GM23338 (cell line): Measurements from ENCODE around the gene TLE6. TPM values are rescaled to one million over a fixed set of nuclear protein-coding genes. Genes with fewer than 3 reads are reported as not detected.

Experiments
- ATAC-seq: fragments of 200-7000 bp; cut with Tn5 transposase; 3 replicates; pipeline ENCODE4 v1.9.1; 2020
- DNase-seq: peaks from one replicate; pipeline ENCODE4 v3.0.0-alpha.2; 2015; ENCODE audit warnings: low spot score
- H2AFZ ChIP-seq: fragments of 200-600 bp; sonication (generic); 2 replicates; pipeline ENCODE4 v1.8.0; 2016; ENCODE audit warnings: antibody characterized with exemption, mild to moderate bottlenecking, moderate library complexity
- H3F3A ChIP-seq: fragments of 200-600 bp; sonication (generic); replicated peaks from 2 replicates; pipeline ENCODE4 v1.8.0; 2017; ENCODE audit warnings: antibody characterized with exemption, mixed run types, low read depth
- H3K27ac ChIP-seq: fragments of 200-600 bp; sonication (generic); 2 replicates; pipeline ENCODE4 v1.6.1; 2016; ENCODE audit warnings: low read depth
- H3K27me3 ChIP-seq: fragments of 200-600 bp; sonication (generic); 2 replicates; pipeline ENCODE4 v1.8.0; 2016; ENCODE audit warnings: mild to moderate bottlenecking, mixed run types, moderate library complexity; ENCODE audit not compliant: insufficient read depth
- H3K36me3 ChIP-seq: fragments of 200-600 bp; sonication (generic); 2 replicates; pipeline ENCODE4 v1.8.0; 2016; ENCODE audit warnings: mild to moderate bottlenecking; ENCODE audit not compliant: insufficient read depth
- H3K4me1 ChIP-seq: fragments of 200-600 bp; sonication (generic); 2 replicates; pipeline ENCODE4 v1.8.0; 2016; ENCODE audit warnings: mild to moderate bottlenecking, moderate library complexity; ENCODE audit not compliant: insufficient read depth
- H3K4me2 ChIP-seq: fragments of 200-600 bp; sonication (generic); 2 replicates; pipeline ENCODE4 v1.7.1; 2017; ENCODE audit warnings: mixed run types
- H3K4me3 ChIP-seq: fragments of 200-600 bp; sonication (generic); 2 replicates; pipeline ENCODE4 v1.6.1; 2016; ENCODE audit warnings: mixed run types
- H3K79me2 ChIP-seq: fragments of 200-600 bp; sonication (generic); replicated peaks from 2 replicates; pipeline ENCODE4 v1.8.0; 2017; ENCODE audit warnings: mild to moderate bottlenecking; ENCODE audit not compliant: insufficient read depth
- H3K9me2 ChIP-seq: fragments of 200-600 bp; sonication (generic); 2 replicates; pipeline ENCODE4 v1.8.0; 2017; ENCODE audit not compliant: insufficient read depth
- H4K20me1 ChIP-seq: fragments of 200-600 bp; sonication (generic); replicated peaks from 2 replicates; pipeline ENCODE4 v1.8.0; 2017; ENCODE audit warnings: mild to moderate bottlenecking; ENCODE audit not compliant: insufficient read depth
- H3K27ac Mint-ChIP-seq: 2 replicates; pipeline ENCODE4 v1.8.0; 2020; ENCODE audit warnings: inconsistent platforms, mild to moderate bottlenecking, moderate library complexity, mixed read lengths
- H3K27me3 Mint-ChIP-seq: 3 replicates; pipeline ENCODE4 v1.8.0; 2022; ENCODE audit warnings: low read depth, mild to moderate bottlenecking, moderate library complexity, mixed read lengths, inconsistent platforms; ENCODE audit not compliant: insufficient read depth, poor library complexity
- H3K36me3 Mint-ChIP-seq: 3 replicates; pipeline ENCODE4 v1.8.0; 2021; ENCODE audit warnings: low read depth, mild to moderate bottlenecking, inconsistent platforms, moderate library complexity, mixed read lengths
- H3K4me1 Mint-ChIP-seq: 3 replicates; pipeline ENCODE4 v1.8.0; 2020; ENCODE audit warnings: mild to moderate bottlenecking, inconsistent platforms, mixed read lengths
- H3K4me3 Mint-ChIP-seq: 3 replicates; pipeline ENCODE4 v1.8.0; 2021; ENCODE audit warnings: moderate library complexity, mild to moderate bottlenecking, inconsistent platforms, mixed read lengths
- H3K9me3 Mint-ChIP-seq: 3 replicates; pipeline ENCODE4 v1.8.0; 2020; ENCODE audit warnings: moderate library complexity, mild to moderate bottlenecking, inconsistent platforms, mixed read lengths
- CREB1 ChIP-seq: fragments of 250-450 bp; sonication (Bioruptor Pico); IDR thresholded peaks from 2 replicates; pipeline ENCODE4 v1.5.0; 2020; ENCODE audit warnings: low read depth, mild to moderate bottlenecking, moderate library complexity
- EZH2 ChIP-seq: fragments of 200-600 bp; sonication (generic); IDR thresholded peaks from one replicate; pipeline ENCODE4 v1.8.0; 2017; ENCODE audit warnings: antibody characterized with exemption, mild to moderate bottlenecking, low read depth; ENCODE audit not compliant: unreplicated experiment
- EZH2phosphoT487 ChIP-seq: fragments of 200-600 bp; sonication (generic); IDR thresholded peaks from one replicate; pipeline ENCODE4 v1.8.1; 2018; ENCODE audit warnings: antibody characterized with exemption; ENCODE audit not compliant: unreplicated experiment
- JUNB ChIP-seq: IDR thresholded peaks from one replicate; pipeline ENCODE4 v1.6.1; 2016; ENCODE audit warnings: antibody characterized with exemption; ENCODE audit not compliant: unreplicated experiment
- NANOG ChIP-seq: IDR thresholded peaks from 2 replicates; pipeline ENCODE4 v1.6.1; 2016; ENCODE audit warnings: antibody characterized with exemption, borderline replicate concordance
- POLR2AphosphoS5 ChIP-seq: IDR thresholded peaks from 2 replicates; pipeline ENCODE4 v1.6.1; 2016; ENCODE audit warnings: antibody characterized with exemption, low read depth
- REST ChIP-seq: IDR thresholded peaks from one replicate; pipeline ENCODE4 v1.6.1; 2018; ENCODE audit warnings: antibody characterized with exemption; ENCODE audit not compliant: unreplicated experiment
- STAT1 ChIP-seq: IDR thresholded peaks from one replicate; pipeline ENCODE4 v1.6.1; 2016; ENCODE audit warnings: antibody characterized with exemption; ENCODE audit not compliant: unreplicated experiment
- ZNF114 ChIP-seq: fragments of 250-450 bp; sonication (Bioruptor Pico); IDR thresholded peaks from 2 replicates; pipeline ENCODE4 v1.5.0; 2020; ENCODE audit warnings: mild to moderate bottlenecking, moderate library complexity
- ZNF331 ChIP-seq: fragments of 250-450 bp; sonication (Bioruptor Pico); IDR thresholded peaks from 2 replicates; pipeline ENCODE4 v1.5.0; 2020; ENCODE audit warnings: low read depth, mild to moderate bottlenecking, moderate library complexity
- ZNF462 ChIP-seq: fragments of 250-450 bp; sonication (Bioruptor Pico); IDR thresholded peaks from 2 replicates; pipeline ENCODE4 v1.5.0; 2020; ENCODE audit warnings: mild to moderate bottlenecking, moderate library complexity
- polyA plus RNA-seq: library from polyadenylated mRNA; unstranded; fragments of >200 nt; fragmentation: Nextera tagmentation; extraction: Ambion mirVana; gene quantifications from 2 replicates; pipeline ENCODE4 v1.2.1, GENCODE V29; 2016
- total RNA-seq: library from RNA; depleted of rRNA; stranded (reverse); fragments of >200 nt; shearing (Covaris generic); gene quantifications from 2 replicates; pipeline ENCODE4 v1.2.3, GENCODE V29; 2014
- TF ChIP-seq, protein P1 (sequence below): IDR thresholded peaks from 2 replicates; pipeline ENCODE4 v1.6.1; 2016; ENCODE audit warnings: antibody characterized with exemption
- TF ChIP-seq, protein P2 (sequence below), 2 experiments: fragments of 200-600 bp in 1 of 2; sonication (generic) in 1 of 2; conservative IDR thresholded peaks; 2 replicates each; pipeline versions ENCODE4 v1.5.1 to v1.6.1; 2016 to 2017; ENCODE audit warnings: antibody characterized with exemption in 2 of 2, low read depth in 2 of 2, mild to moderate bottlenecking in 2 of 2, moderate library complexity in 1 of 2

The TLE6 gene
- total and polyA plus RNA-seq, 2 experiments from 2014 or later = 2.4 TPM

GRCh38 chr19:2960120-2960519, 17.2 kb upstream of the TLE6 start:
- peaks cover 9% of the 10 kb centered on the region for H3K27me3 Mint-ChIP-seq
- H3K4me1 ChIP-seq = no peaks in the 10 kb centered on the region
- no peaks in the 10 kb centered on the region; the same call in 1 of the 3 replicates for H3K9me3 Mint-ChIP-seq
- no peaks in the 10 kb centered on the region for H4K20me1 ChIP-seq
- no peaks in the 10 kb centered on the region for H3K36me3 ChIP-seq
- H3K27me3 ChIP-seq = no peaks in the 10 kb centered on the region
- H3K27ac ChIP-seq = no peak overlapping the region
- DNase-seq = no peak
- no peaks in the 10 kb centered on the region for H3K9me2 ChIP-seq
- no peaks in the 10 kb centered on the region for H3K4me1 Mint-ChIP-seq
- no peak overlapping the region for H3K4me3 Mint-ChIP-seq
- no peaks in the 10 kb centered on the region for H3K79me2 ChIP-seq
- H3K4me2 ChIP-seq = no peak overlapping the region
- TF ChIP-seq ZNF114 (CRISPR knock-in tag) (no peak), REST (no peak), EZH2 (no peak), POLR2AphosphoS5 (no peak), STAT1 (no peak), JUNB (no peak), ZNF462 (CRISPR knock-in tag) (no peak), NANOG (no peak), ZNF331 (CRISPR knock-in tag) (no peak), CREB1 (no peak), EZH2phosphoT487 (no peak)
- TF ChIP-seq, protein P1, sequence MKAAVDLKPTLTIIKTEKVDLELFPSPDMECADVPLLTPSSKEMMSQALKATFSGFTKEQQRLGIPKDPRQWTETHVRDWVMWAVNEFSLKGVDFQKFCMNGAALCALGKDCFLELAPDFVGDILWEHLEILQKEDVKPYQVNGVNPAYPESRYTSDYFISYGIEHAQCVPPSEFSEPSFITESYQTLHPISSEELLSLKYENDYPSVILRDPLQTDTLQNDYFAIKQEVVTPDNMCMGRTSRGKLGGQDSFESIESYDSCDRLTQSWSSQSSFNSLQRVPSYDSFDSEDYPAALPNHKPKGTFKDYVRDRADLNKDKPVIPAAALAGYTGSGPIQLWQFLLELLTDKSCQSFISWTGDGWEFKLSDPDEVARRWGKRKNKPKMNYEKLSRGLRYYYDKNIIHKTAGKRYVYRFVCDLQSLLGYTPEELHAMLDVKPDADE = no peak
- TF ChIP-seq, protein P2, sequence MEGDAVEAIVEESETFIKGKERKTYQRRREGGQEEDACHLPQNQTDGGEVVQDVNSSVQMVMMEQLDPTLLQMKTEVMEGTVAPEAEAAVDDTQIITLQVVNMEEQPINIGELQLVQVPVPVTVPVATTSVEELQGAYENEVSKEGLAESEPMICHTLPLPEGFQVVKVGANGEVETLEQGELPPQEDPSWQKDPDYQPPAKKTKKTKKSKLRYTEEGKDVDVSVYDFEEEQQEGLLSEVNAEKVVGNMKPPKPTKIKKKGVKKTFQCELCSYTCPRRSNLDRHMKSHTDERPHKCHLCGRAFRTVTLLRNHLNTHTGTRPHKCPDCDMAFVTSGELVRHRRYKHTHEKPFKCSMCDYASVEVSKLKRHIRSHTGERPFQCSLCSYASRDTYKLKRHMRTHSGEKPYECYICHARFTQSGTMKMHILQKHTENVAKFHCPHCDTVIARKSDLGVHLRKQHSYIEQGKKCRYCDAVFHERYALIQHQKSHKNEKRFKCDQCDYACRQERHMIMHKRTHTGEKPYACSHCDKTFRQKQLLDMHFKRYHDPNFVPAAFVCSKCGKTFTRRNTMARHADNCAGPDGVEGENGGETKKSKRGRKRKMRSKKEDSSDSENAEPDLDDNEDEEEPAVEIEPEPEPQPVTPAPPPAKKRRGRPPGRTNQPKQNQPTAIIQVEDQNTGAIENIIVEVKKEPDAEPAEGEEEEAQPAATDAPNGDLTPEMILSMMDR (conservative IDR thresholded peaks at IDR 0.05; ENCODE audit: low read depth in 2 of 2) = no peak
- H3F3A ChIP-seq = no peaks in the 10 kb centered on the region
- H3K36me3 Mint-ChIP-seq = no peaks in the 10 kb centered on the region
- no peak overlapping the region for H3K4me3 ChIP-seq
- H3K27ac Mint-ChIP-seq = no peak overlapping the region
- ATAC-seq = no peak
- H2AFZ ChIP-seq = no peak overlapping the region
